Epithelial cell of esophagus (primary cell): ENCODE data around the gene WDR93.

Experiments used
- DNase-seq: peaks from one replicate; pipeline ENCODE4 v3.0.0; 2010; ENCODE audit warnings: low read depth
- H3K4me3 ChIP-seq: 2 replicates; pipeline ENCODE4 v1.5.1; 2011; ENCODE audit warnings: mild to moderate bottlenecking, low read length, control low read depth
- TF ChIP-seq, protein P1 (sequence below): IDR thresholded peaks from 2 replicates; pipeline ENCODE4 v1.5.1; 2011; ENCODE audit warnings: low read depth, mild to moderate bottlenecking, low read length, control low read depth, inconsistent platforms; ENCODE audit not compliant: insufficient read depth; ENCODE audit errors: missing control alignments

The WDR93 gene

DNA sequence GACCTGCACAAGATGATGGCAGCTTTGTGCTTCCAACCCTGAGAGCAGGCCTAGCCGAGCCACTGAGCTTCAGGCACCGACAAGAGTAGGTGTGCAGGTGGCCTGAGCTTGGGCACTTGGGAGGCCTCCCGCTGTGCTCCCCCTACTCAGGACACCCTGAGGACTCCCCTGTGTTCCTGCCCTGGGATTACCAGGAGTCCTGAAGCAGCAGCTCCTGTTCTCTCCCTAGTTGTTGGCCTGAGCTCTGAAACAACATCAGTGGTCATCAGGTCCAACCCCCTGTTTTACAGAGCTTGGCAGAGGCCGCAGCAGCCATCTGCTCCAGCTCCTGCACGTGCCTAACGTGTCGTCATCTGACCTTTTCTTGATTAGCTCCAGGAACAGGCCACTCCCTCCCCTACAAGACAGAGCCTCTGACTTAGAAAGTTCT, 77.5 kb downstream of the WDR93 start:
- TF ChIP-seq, protein P1, sequence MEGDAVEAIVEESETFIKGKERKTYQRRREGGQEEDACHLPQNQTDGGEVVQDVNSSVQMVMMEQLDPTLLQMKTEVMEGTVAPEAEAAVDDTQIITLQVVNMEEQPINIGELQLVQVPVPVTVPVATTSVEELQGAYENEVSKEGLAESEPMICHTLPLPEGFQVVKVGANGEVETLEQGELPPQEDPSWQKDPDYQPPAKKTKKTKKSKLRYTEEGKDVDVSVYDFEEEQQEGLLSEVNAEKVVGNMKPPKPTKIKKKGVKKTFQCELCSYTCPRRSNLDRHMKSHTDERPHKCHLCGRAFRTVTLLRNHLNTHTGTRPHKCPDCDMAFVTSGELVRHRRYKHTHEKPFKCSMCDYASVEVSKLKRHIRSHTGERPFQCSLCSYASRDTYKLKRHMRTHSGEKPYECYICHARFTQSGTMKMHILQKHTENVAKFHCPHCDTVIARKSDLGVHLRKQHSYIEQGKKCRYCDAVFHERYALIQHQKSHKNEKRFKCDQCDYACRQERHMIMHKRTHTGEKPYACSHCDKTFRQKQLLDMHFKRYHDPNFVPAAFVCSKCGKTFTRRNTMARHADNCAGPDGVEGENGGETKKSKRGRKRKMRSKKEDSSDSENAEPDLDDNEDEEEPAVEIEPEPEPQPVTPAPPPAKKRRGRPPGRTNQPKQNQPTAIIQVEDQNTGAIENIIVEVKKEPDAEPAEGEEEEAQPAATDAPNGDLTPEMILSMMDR, result no peak
- no peak overlapping the region for H3K4me3 ChIP-seq
- no peak for DNase-seq

DNA sequence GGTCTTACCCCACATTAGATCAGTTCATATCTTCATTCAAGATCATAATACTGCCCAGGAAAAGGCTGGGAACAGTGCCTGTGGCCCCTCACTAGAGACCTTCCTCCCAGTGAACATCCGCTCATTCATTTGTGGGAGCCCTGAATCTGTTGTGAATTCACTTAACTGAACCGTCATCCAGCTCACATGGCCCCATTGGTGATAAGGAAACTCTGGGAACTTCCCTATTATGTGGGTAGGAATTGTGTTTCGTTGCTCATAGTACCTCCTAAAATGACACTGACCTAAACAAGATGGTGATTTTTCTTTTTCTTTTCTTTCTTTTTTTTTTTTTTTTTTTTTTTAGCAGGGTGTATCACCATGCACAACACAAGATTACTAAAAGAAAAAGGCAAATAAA, 78.8 kb downstream of the WDR93 start:
- H3K4me3 ChIP-seq, result no peak overlapping the region
- DNase-seq, result no peak
- TF ChIP-seq, protein P1, result no peak

DNA sequence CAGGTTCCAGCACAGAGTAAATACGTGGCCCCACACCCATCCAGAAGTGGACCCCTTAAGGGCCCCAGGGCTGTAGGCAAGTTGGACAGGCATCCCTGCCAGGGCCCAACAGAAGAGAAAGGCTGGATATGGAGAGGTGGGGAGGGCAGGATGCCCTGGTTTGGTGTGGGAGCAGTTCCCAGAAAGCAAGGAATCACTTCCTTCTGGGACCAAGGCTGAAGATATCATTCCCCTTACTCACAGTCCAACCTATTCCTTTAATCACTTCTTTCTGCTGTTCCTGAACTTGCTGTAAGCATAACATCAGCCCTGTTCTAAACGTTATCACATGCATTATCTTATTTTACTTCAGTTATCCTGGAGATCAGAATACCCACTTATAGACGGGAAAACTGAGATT, 79.4 kb downstream of the WDR93 start:
- no peak overlapping the region for H3K4me3 ChIP-seq
- DNase-seq, result no peak
- TF ChIP-seq, protein P1, result no peak

DNA sequence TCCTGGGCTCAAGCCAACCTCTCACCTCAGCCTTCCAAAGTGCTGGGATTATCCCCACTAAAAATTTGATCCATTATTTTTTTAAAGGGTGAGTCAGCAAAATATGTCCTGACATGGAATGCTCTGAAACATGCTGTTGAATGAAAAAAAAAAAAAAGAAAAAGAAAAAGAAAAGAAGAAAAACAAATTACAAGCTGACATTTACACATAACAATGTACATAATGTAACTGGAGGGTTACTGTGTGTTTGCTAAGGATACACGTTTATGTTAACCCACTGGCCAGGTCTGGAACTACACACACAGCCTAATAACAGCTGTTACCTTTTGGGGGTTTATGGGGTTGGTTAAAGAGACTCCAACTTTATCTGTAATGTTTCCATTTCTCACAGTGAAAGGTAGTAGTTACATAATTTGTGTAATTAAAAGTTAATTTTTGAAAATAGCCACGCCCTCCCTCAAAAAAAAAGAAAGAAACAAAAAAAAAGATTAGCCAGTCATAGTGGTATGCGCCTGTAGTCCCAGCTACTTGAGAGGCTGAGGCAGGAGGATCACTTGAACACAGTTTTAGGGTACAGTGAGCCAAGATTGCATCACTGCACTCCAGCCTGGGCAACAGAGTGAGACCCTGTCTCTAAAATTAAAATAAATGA, 82.4 kb downstream of the WDR93 start:
- no peak overlapping the region for H3K4me3 ChIP-seq
- peak; percentile 56 for DNase-seq
- TF ChIP-seq, protein P1, result peak; percentile 51

DNA sequence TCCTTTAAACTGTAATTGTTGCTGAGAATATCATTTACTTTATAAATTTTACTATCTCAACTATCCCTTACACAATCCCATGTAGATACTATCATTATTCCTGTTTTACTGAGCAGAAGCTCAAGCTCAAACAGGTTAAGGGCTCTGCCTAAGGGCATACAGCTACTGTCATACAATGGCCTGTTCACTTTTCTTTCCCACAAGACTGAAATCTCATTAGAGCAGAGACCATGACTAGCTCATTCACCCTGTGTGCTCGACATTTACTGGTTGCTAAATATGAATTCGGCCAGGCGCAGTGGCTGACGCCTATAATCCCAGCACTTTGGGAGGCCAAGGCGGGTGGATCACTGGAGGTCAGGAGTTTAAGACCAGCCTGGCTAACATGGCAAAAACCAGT, 83.9 kb downstream of the WDR93 start:
- TF ChIP-seq, protein P1, result no peak
- peak; percentile 93 for DNase-seq
- H3K4me3 ChIP-seq, result no peak overlapping the region

DNA sequence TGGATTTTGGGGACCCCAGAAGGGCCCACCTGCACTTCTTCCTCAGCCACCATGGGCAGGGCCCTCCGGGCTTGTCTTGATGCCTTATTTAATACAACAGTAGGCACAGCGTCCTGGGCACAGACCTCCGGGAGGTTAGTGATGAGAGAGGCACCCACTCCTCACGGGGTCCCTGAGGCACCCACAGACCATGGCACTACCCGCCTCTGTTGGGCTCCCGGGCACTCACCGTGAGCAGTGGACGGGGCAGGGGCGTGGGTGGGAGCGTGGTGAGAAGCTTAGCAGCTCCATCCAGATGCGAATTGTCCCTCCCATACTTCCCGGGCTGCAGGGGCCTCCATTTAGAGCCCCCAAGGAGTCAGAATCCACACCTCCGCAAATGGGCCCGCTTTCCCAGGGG, 85.2 kb downstream of the WDR93 start:
- TF ChIP-seq, protein P1, result no peak
- no peak overlapping the region for H3K4me3 ChIP-seq
- DNase-seq, result no peak
